ENCODE results near the gene PALLD. TPM values are rescaled to one million over a fixed set of nuclear protein-coding genes. Genes with fewer than 3 reads are reported as not detected.

Gene PALLD
- total RNA-seq, 2 experiments from 2014 or later = 0.49 to 0.78 TPM

GRCh38 chr4:168825975-168826374 lies 329.1 kb downstream of the PALLD start:
- Mint-ChIP-seq H3K4me3 (no peak overlapping the region), H3K36me3 (ENCODE audit: low read depth) (no peaks in the 10 kb centered on the region), H3K27ac (no peak overlapping the region), H3K9me3 (no peaks in the 10 kb centered on the region), H3K4me1 (ENCODE audit: low read depth) (no peaks in the 10 kb centered on the region), H3K27me3 (peaks cover 19% of the 10 kb centered on the region)
- H3K4me1 ChIP-seq (ENCODE audit: insufficient read depth, low read length) = no peaks in the 10 kb centered on the region
- peaks cover 5 to 7% of the 10 kb centered on the region in 2 experiments for H3K27me3 ChIP-seq (ENCODE audit: control insufficient read depth in 1 of 2, insufficient read depth in 2 of 2, low read length in 2 of 2)
- intact Hi-C loops (cut with DNase I, micrococcal nuclease) = no loop called here
- no peak overlapping the region for H3K4me3 ChIP-seq (ENCODE audit: low read length)
- H3K36me3 ChIP-seq (ENCODE audit: insufficient read depth, low read length) = no peaks in the 10 kb centered on the region
- DNase-seq (no peak), ATAC-seq (ENCODE audit: poor library complexity) (no peak)
- no peak for TF ChIP-seq CTCF (IDR thresholded peaks at IDR 0.05)
- no peak overlapping the region for H3K27ac ChIP-seq (ENCODE audit: low read depth in 1 of 2, low read length in 2 of 2)
- ChIA-PET CTCF (no interaction called here), POLR2A (no interaction called here)
- H3K9me3 ChIP-seq (ENCODE audit: control insufficient read depth in 1 of 2, insufficient read depth in 1 of 2, low read length in 2 of 2) = no peaks in the 10 kb centered on the region

GRCh38 chr4:168826620-168827019 lies 329.8 kb downstream of the PALLD start:
- H3K27ac ChIP-seq (ENCODE audit: low read depth in 1 of 2, low read length in 2 of 2) = no peak overlapping the region
- DNase-seq = no peak
- H3K4me3 ChIP-seq (ENCODE audit: low read length) = no peak overlapping the region
- H3K27me3 ChIP-seq (ENCODE audit: control insufficient read depth in 1 of 2, insufficient read depth in 2 of 2, low read length in 2 of 2) = peaks cover 11 to 12% of the 10 kb centered on the region in 2 experiments
- H3K9me3 Mint-ChIP-seq = no peaks in the 10 kb centered on the region
- peaks cover 4% of the 10 kb centered on the region for H3K4me1 Mint-ChIP-seq (ENCODE audit: low read depth)
- ChIA-PET CTCF (no interaction called here), POLR2A (no interaction called here)
- intact Hi-C loops (cut with DNase I, micrococcal nuclease) = no loop called here
- H3K36me3 Mint-ChIP-seq (ENCODE audit: low read depth) = no peaks in the 10 kb centered on the region
- H3K9me3 ChIP-seq (ENCODE audit: control insufficient read depth in 1 of 2, insufficient read depth in 1 of 2, low read length in 2 of 2) = no peaks in the 10 kb centered on the region
- no peak for ATAC-seq (ENCODE audit: poor library complexity)
- no peak for TF ChIP-seq CTCF (IDR thresholded peaks at IDR 0.05)
- peaks cover 20% of the 10 kb centered on the region for H3K27me3 Mint-ChIP-seq
- peaks cover 2% of the 10 kb centered on the region for H3K4me1 ChIP-seq (ENCODE audit: insufficient read depth, low read length)
- H3K4me3 Mint-ChIP-seq = no peak overlapping the region
- H3K27ac Mint-ChIP-seq = no peak overlapping the region
- no peaks in the 10 kb centered on the region for H3K36me3 ChIP-seq (ENCODE audit: insufficient read depth, low read length)

GRCh38 chr4:168830777-168831512 lies 334.1 kb downstream of the PALLD start:
- H3K27ac ChIP-seq (ENCODE audit: low read depth in 1 of 2, low read length in 2 of 2) = no peak overlapping the region
- peaks cover 0 to 13% of the 10 kb centered on the region in 2 experiments for H3K9me3 ChIP-seq (ENCODE audit: control insufficient read depth in 1 of 2, insufficient read depth in 1 of 2, low read length in 2 of 2)
- H3K9me3 Mint-ChIP-seq = no peaks in the 10 kb centered on the region
- no peak overlapping the region for H3K4me3 ChIP-seq (ENCODE audit: low read length)
- no peaks in the 10 kb centered on the region for H3K36me3 ChIP-seq (ENCODE audit: insufficient read depth, low read length)
- ATAC-seq (ENCODE audit: poor library complexity) = no peak
- no peak overlapping the region for H3K27ac Mint-ChIP-seq
- no peaks in the 10 kb centered on the region for H3K36me3 Mint-ChIP-seq (ENCODE audit: low read depth)
- H3K4me1 Mint-ChIP-seq (ENCODE audit: low read depth) = peaks cover 10% of the 10 kb centered on the region
- no peak for TF ChIP-seq CTCF (IDR thresholded peaks at IDR 0.05)
- peaks cover 34 to 45% of the 10 kb centered on the region in 2 experiments for H3K27me3 ChIP-seq (ENCODE audit: control insufficient read depth in 1 of 2, insufficient read depth in 2 of 2, low read length in 2 of 2)
- H3K4me1 ChIP-seq (ENCODE audit: insufficient read depth, low read length) = peaks cover 19% of the 10 kb centered on the region
- peaks cover 58% of the 10 kb centered on the region for H3K27me3 Mint-ChIP-seq
- CTCF ChIA-PET = no interaction called here
- POLR2A ChIA-PET = interaction anchor here (0.9 kb wide), 1 partner anchor 14 kb away, joined by 4 read pairs; no protein-coding TSS in a partner anchor
- intact Hi-C loops (cut with DNase I, micrococcal nuclease) = loop anchor here in 1 of 2 experiments (10.0 kb wide), 1 partner anchor 316 kb away; no protein-coding TSS in a partner anchor
- peak overlapping the region; percentile 83 for H3K4me3 Mint-ChIP-seq
- DNase-seq = peak in 2 of 14 experiments; percentile 3 to 11
